GM13976 (cell line): ENCODE results near the gene CNTFR.

Experiments
- DNase-seq: peaks from one replicate; pipeline ENCODE4 v3.0.0; 2012; ENCODE audit warnings: low spot score
- in situ Hi-C: fragments of 300-500 bp; cut with MboI; formaldehyde crosslinking; loops from one replicate; pipeline ENCODE4 v1.12.0; 2022; ENCODE audit warnings: low sequenced_read_pairs, mixed read lengths, inconsistent platforms; ENCODE audit not compliant: unreplicated experiment
- TF ChIP-seq, protein P1 (sequence below): IDR thresholded peaks from 2 replicates; pipeline ENCODE4 v1.5.1; 2012; ENCODE audit warnings: borderline replicate concordance, mild to moderate bottlenecking; ENCODE audit not compliant: insufficient read depth; ENCODE audit errors: extremely low read depth, missing control alignments, control extremely low read depth

The CNTFR gene

DNA sequence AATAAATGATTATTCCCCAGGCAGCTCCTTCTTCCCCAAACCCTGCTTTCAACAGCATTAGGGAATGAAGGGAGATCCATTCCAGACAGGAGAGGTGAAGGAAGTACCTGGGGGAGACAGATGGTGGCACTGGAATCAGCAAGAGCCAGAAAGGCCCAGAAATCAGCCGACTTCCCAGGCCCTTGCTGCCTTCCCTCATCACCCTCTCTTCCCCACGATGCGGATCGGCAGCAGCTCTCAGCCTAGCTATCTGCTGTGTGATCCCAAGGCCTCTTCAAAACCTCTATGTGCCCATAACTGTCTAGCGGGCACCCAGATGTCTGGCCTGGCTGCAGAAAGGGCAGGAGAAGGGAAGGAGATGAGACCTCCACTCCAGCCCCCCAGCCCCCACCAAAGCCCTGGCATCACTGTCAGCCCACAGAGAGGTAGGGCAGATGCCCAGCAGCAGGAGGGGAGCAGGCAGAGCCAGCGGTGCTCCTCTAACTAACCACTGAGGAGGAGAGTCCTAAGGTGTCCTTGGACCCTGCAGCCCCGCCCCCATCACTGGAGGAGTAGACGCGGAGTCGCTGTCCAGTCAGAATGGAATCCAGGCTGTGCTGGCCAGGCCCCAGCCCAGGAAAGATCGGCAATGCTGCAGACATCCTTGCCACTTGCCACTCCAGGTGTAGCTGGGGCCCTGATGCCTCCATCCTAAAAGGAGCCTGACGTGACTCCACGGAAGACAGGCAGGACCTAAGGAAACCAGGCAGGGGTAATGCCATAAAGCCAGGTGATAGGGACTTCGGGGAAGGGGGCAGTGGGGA is 12.7 kb downstream of the CNTFR start:
- in situ Hi-C loops: no loop called here
- TF ChIP-seq, protein P1, sequence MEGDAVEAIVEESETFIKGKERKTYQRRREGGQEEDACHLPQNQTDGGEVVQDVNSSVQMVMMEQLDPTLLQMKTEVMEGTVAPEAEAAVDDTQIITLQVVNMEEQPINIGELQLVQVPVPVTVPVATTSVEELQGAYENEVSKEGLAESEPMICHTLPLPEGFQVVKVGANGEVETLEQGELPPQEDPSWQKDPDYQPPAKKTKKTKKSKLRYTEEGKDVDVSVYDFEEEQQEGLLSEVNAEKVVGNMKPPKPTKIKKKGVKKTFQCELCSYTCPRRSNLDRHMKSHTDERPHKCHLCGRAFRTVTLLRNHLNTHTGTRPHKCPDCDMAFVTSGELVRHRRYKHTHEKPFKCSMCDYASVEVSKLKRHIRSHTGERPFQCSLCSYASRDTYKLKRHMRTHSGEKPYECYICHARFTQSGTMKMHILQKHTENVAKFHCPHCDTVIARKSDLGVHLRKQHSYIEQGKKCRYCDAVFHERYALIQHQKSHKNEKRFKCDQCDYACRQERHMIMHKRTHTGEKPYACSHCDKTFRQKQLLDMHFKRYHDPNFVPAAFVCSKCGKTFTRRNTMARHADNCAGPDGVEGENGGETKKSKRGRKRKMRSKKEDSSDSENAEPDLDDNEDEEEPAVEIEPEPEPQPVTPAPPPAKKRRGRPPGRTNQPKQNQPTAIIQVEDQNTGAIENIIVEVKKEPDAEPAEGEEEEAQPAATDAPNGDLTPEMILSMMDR: no peak
- no peak for DNase-seq

DNA sequence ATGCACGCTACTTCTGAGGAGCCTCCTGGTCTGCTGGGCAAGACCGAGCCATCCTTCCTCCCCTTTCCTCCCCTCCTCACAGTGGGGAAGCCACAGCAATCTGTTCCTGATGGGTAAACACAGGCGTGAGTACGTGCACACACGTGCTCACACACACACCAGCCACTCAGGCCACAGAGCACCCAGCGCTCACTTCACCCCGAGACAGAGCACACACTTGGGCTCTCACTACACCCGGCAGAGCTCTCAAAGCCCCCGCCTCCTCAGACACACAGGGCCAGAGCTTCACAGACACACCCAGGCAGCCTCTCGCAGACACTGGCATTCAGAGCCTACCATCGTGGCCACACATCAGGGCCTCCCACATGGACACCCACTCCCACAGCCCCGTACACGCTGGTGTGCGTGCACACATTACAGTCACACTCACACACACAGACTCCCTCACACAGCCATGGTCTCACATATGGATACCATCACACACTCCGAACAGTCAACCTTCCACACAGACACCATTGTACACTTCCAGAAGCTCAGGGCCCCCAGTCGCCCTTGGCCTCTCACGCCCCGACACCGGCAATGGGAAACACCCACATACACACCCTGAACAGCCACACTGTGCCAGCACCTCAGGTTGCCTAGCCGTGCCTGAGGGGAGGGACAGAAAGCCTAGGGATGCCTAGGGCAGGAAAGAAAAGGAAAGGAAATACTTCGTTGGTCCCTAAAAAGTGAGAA is 13.5 kb downstream of the CNTFR start:
- in situ Hi-C loops: no loop called here
- no peak for DNase-seq
- TF ChIP-seq, protein P1: no peak

- TF ChIP-seq, protein P1: no peak
- in situ Hi-C loops: no loop called here
- no peak for DNase-seq
These were observed 14.3 kb downstream of the CNTFR start for GRCh38 chr9:34575241-34575640.

GRCh38 chr9:34574571-34574970 is 15.0 kb downstream of the CNTFR start:
- no peak for DNase-seq
- in situ Hi-C loops: no loop called here
- TF ChIP-seq, protein P1: no peak

DNA sequence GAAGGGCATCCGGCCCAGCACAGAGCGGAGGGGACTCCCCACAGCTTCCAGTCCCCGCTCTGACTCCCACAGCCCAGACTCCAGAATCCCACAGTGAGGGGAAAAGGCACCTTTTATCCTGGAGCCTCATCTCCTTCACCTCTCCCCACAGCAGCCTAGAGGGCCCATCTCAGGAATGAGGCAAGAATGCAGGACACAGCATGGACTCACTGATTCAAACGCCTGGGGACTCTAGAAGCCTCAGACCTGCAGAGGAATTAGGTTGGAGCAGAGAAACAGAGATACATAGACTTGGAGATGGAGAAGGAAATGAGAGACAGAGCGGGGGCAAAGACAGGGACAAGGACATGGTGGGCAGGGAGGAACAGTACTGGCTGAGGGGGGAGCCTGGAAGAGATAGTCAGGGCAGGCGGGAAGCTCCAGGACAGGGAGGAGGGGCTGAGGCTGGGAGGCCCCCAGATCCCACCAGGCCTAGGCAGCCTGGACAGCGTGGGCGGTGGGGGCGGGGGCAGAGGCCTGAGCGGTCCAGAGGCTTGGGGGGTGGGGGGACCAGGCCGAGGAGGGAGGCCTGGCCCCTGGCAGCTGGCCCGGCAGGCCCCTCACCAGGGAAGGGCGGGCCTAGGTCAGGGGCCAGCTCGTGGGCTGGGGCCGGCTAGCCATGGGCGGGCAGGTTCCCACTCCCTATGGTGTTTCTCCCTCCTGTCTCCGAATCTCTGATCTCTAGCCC is 15.8 kb downstream of the CNTFR start:
- no peak for DNase-seq
- in situ Hi-C loops: no loop called here
- TF ChIP-seq, protein P1: no peak

- no peak for DNase-seq
- in situ Hi-C loops: no loop called here
- TF ChIP-seq, protein P1: no peak
These were observed 16.9 kb downstream of the CNTFR start for GRCh38 chr9:34572628-34573027.
